ENCODE measurements around the gene ZNF407.
A peak's percentile ranks its signal among the peaks of the same experiment; 100 is the strongest.

Gene ZNF407

DNA sequence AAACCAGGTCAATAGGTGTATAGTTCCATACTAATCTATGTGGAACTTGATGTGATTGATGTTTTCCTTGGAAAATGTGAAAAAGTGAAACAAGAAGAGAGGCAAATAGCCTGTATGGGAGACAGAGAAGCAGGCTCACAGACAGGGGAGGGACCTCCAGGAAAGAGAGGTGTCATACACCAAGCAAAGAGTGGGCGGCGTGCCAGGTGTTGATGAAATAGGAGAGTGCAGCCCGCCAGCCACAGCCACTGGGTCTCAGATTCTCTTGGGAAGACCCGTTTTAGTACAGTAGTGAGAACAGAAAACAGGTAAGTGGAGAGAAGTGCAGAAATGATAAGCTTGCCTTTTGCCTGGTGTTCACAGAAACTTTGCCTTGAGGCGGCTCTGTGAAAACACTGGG, 301.9 kb downstream of the ZNF407 start:
- peak; percentile 93 for DNase-seq

DNA sequence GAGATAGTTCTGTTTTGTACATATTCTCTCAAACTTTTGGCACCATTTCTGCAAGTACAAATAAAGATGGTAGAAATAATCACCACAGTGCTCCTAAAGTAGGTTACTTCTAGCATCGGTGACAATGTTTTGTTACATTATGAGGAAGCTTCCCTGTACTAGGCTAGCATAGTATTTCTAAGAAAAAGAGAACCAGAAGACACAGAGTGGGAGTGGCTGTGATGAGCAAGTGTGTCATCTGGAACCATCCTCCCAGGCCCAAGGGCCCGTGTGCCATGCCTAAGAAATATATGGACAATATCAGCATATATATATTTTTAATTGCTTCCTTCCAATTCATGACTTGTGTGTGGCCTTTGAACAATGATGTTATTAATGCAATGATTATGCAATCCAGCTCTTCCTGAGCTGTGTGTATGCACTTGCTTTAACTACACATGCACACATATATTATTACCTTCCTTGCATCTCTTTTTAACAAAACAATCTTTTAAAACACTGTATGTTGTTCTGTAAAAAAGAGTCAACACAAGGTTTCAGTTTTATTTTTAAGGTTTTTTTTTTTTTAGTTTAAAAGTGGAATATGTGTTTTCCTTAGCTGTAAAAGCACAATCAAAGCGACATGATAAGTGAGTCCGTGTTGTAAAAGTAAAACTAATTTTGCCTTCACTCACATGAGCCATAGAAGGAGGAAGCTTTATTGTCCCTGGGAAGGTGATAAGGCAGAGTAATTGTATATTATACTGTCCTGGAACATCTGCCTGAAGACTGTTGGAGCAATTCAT, 303.9 kb downstream of the ZNF407 start:
- no peak for DNase-seq

DNA sequence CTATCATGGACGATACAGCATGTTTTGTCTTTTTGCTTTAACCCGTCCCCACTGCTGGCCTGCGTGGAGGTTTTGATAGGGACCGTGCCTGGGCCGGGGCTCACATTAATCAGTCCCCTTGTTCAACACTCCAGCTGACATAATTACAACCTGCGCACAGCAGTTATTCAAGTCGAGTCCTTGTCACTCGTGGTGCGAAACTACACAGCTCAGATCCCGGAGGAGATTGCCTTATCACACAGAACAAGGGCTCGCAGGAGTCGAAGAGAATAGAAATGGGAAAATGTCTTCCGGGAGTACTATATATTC, 304.4 kb downstream of the ZNF407 start:
- peak; percentile 68 for DNase-seq

DNA sequence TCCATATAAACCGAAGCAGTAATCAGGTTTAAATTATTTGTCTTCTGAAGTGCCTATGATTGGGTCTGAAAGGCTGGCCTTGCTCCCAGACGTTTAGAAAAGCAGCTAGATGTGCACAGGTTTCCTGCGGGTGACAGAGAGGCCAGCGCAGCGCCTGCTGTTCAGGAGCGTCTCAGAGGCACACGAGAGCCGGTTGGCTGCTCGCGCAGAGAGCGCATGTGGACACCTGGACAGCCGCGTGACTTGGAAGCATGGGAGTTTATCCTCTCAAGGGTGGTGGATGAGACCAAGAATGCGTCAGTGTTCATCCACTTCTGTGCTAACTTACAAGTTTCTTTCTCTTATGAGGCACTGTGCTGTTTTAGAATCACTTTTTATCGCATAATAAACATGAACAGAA, 307.6 kb downstream of the ZNF407 start:
- DNase-seq: peak; percentile 69

DNA sequence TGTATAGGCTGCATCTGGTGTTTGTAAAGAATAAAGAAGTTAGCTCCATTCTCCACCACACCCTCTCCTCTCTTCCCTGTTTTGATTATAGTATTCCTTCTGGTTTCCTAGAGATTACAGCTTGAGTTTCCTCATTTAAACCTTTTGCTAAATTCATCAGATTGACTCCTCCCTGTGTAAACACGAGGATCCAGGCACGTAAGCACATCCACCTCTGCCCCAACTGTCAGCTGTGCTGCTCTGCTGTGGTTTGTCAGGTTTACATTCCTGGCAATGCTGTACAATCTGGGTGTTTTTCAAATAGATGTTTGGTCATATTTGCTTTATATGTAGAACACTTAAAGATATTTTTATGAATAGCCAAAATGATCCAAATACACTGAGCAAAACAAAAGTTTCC, 308.5 kb downstream of the ZNF407 start:
- peak; percentile 17 for DNase-seq

DNA sequence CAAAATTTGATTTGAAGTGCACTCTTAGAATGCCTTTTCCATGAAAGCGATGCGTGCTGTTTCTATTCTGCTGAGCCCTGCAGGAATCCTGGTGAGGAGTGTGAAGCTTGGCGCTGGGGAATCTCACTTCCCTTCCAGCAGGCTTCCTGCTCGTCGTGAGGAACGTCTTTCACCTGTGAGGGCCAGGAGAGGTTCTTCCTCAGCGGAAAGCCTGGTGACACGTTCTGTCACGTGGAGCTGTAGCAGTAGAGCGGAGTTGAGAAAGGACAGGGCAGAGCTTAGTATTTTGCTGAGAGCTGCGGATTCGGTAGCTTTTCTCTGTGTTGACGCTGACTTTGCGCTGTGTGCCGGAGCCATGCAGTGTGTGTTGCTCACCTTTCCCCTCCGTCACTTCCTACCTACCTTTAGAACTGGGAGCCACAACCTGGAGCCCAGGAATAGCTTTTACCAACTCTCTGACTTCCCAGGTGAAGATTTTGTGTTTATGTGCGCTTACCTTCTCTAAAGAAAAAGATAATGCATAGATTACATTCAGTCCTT, 316.5 kb downstream of the ZNF407 start:
- DNase-seq: no peak

DNA sequence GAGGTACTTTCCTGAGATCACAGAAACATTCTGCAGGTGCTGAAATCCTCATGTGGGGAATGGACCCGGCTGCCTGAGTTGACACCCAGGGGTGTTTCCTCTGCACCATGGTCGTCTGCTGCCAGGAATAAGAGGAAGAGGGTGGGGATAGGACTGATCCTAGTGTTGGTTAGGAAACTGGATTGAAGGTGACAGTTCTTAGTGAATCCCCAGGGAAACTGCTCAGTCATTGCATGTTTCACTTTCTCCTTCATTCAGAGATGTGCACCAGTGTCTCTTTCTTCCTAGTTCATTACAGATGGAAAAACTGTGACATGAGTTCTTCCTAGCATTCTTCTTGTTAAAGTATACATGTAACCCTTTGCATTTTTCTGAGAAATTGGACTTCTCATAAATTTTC, 317.0 kb downstream of the ZNF407 start:
- DNase-seq: no peak

DNA sequence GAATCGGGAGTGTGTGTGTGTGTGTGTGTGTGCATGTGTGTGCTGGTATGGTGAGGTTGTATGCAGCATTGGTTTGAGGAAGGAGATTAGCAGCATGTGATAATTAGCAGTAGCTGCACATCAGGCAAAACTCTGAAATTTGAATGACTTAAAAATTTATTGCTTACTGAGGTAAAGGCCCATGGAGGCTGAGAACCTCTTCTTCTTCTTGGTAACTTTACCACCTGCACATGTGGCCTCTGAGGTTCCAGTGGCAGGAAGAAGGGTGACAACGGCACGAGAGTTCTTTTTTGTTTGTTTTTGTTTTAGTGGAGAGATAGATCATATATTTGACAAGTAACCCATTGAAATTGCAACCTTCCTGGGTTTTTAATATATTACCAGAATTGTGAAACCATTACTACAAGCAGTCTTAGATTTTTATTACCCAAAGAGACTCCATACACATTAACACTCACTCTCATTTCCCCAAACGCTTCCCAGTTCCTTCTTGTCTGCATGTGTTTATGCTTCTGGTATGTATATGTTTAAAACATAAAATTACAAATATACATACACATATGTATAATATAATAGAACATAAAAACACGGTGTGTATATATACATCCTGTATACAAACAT, 319.2 kb downstream of the ZNF407 start:
- no peak for DNase-seq

DNA sequence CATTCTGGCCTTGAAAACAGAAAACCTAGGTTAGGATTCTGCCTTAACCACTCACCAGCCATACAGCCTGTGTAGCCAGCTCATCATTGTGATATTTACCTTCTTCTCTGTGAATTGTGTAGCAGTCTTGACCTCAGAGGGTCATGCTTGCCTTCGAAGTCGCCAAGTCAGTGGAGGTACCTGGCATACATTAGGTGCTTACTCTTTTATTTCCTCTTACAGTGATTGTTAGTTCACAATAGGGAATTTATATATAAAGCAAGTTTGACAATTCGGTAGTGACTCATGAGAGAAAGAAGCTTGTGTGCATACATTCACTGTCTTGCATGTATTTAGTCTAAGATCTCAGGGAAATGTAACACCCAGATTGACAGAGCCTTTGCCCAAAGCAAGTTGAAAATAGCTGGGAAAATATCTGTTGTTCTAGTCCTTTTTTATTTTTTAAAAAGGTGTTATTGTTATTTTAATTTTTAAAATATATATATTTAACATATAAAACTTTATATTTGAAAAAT, 320.7 kb downstream of the ZNF407 start:
- no peak for DNase-seq

DNA sequence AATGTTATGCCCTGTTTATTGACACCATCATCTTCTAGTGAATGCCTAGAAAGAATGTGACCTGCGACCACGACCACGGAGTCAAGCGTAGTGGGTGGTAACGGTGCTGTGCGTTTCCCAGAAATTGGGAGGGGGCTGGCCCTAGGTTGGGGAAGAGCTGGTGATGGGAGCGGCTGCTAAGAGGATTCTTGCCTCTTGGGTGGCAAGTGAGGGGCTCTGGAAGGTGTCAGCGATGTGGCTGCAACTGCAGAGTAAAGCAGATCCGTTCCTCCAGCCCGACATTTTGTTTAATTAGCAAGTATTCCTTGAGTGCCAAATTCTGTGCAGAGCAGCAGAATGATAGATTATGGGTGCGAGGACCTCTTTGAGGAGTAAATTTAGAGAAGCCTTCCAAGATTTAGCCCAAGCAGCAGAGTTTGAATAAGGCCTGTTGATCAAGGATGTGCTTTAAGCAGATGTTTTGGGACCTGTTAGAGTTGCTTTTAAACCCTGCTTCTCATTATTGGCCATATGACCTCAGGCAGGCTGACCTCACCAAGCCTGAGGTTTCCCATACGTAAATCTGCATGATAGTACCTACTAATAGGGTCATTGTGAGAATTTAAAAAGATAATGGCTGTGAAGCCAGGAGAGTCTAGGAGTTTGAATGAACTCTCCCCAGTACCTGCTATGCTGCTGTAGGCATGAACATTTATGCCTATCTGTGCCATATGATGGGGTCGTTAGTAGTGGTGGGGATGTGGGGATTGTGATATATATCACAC, 323.6 kb downstream of the ZNF407 start:
- DNase-seq: no peak

DNA sequence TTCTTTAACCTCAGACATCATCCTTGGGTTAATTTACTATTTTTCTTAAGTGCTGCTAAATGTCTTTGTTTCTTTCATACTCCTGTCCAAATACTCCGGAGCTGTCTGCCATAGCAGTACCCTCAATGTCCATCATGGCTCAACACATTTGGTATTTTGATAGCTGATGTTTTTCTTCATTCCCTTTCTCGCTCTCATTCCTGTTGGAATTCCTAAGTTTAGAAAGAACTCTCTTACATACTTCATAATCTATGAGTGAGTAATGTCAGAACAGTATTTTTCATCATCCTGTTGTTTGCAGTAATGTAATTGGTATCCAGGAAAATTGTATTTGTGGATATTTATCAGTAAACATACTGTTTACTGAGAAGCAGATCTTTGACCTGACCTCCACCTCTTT, 328.4 kb downstream of the ZNF407 start:
- DNase-seq: no peak

DNA sequence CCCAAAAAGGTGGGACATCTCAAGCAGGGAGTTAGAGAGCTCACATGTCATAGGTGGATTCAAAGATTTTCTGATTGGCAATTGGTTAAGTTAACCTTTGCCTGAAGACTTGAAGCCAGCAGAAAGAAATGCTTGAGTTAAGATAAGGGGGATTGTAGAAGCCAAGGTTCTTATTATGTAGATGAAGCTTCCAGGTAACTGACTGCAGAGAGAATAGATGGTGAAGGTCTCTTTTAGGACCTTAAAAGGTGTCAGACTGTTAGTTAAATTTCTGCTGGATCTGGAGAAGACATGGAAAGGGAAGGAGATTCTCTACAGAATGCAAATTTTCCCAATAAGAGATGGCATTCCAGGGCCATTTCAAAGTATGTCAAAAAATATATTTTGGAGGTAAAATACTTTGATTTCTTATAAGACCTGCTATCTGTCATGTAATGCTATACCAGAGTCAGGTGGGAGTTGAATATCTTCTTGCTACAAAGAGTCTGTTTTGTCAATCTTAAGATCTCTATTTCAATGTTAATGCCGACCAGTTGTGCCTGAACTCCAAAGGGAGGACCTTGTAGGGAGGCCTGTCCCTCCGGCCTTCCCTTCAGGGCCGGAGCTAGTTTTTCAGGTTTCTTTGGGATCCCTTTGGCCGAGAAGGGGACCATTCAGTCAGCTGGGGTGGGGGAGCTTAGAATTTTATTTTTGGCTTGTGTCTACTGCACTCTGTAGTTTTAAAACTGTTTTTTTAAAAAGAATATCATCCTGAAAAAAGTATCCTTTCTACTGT, 330.7 kb downstream of the ZNF407 start:
- no peak for DNase-seq

DNA sequence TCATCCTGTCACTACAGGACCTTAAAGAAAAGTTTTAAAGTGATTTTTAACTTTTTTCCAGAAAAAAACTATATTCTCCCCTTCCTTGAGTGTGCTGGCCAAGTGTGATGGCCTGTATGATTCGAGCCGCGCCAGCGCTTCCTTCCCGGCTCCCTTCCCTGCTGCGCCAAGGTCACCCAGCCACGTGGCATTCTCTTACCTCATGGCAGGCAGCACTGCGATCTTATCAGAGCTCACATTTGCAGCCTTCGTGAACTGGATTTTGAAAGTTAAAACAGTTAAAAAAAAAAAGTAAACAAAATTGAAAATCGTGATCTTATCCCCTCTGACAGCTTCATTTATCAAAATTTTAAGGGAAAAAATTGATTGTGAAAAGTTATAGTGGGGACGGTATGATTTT, 331.4 kb downstream of the ZNF407 start:
- no peak for DNase-seq

DNA sequence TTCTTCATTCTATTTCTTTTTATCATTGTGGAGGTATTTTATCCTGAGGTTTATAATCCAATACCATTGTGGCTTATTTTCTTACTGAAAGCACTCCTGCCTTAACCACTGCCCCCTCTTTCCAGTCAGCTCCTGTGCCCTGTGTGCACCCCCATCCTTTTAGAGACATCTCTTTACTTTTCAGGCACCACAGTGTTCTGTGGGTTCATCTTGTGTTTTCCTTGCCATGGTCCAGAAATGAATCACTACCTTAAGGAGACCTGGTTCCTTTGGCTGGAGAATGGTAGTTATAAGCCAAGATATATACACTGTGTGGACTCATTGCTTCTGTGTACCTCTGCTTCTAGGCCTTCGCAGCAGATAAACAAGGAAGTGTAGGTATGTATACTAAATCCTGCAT, 332.9 kb downstream of the ZNF407 start:
- DNase-seq: no peak

DNA sequence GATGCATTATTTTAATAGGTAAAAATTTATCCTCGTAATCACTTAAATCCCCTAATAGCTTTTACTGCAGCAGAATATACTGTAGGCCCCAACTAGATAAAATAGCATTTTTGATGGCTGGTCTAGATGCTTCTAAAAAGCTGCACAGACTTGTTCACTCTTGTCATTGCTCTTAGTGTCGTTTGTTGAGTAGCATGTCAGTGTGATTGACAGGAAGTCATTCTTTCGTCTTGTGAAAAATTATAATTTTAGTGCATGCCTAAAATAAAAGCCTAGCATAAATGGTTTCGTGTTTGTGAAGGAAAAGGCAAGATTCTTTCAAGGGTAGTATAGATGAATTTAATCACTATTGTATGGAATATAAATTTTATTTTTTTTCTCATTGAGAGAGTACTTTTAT, 336.3 kb downstream of the ZNF407 start:
- no peak for DNase-seq

DNA sequence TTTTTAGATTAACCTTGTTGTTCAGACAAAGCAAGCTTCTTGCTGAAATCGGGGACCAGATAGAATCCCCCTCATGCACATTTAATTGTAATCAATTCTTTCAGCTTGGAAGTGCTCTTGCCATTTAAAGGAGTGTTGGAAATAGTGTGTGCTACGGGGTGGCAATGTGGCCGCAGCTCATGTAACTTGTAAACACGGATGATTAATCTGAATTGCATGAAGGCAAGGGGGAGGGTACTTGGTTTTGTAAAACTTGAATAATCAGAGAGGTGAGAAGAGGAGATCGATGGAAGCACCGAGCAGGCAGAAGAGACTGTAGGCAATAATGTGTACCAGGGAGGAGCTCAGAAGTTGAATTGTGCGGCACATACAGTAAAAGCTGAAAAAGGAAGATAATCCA, 337.8 kb downstream of the ZNF407 start:
- DNase-seq: no peak

DNA sequence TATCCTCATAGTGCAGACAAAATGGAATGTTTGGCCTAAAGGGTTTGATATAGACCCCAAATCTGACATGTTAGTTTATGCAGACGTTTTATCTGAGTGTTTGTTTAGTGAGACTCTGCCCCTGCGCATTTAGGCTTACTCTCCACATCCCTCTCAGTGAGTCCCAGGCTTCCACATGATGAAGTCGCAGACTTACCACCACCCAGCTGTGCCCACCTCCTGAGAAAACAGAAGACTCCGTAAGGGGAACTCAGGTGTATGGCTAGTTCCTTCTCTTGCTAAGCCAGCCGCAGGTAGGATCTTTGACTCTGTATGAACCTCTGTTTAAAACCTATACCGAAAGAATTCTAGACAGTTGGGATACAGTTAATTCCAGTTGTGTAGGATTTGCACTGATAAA, 338.7 kb downstream of the ZNF407 start:
- no peak for DNase-seq

DNA sequence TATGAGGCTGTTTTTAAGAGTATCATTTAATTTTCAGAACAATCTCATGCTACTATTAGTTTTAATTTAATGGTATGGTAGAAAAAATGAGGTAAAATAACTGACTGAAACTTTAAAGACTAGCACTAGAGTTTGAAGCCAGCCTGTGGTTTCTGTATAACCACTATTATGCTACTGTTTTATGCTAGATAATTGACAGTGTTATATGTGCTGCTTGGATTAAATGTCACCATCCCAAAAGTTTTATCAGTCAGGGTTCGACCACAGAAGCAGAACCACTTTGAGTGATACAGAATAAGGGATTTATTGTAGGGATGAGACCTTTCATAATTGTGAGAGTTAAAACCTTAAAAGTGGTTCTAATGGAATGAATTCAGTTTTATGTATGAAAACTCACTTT, 339.6 kb downstream of the ZNF407 start:
- DNase-seq: no peak

DNA sequence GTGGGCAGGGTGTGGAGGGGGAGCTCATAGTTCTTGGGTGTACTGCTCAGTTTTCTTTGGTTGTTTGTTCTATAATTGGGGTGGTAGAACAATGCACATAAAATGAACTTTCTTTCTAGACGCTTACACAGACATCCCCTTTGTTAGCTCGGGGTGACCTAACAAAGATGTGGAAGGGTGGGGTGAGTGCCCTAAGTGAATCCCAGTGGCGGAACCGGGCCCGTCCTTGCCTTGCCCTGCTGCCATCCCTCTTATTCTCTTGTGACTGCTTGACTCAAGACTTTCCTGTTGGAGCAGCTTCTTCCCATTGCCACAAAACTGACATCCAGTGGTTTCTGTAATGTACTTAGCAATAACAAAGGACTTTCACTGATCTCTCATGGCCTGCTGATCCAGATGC, 343.2 kb downstream of the ZNF407 start:
- no peak for DNase-seq

DNA sequence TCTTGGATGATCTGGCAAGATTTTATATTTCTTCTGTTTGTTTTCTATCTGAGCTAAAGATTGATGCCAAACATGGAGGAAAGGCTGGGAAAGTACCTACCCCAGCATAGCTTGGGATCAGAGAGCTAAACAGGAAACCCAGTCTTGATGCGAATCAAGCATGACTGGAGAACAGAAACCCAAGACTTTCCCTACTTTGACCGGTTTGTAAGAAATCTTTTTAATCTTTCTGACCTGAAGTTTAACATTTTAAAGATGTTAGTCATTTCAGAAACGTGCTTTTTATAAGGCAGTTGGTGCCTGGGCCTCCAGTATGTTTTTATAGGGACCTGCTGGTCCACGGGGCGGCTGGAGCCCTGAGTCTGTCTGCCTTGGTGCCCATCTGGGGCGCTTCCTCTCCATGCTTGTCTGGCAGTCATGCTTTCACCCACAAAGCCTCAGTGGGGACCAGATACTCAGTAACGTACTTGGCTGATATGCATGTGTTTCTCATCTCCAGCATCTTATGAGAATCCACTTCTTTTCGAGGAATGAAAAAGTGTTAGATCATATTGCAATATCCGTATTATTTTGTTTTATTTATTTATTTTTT, 344.7 kb downstream of the ZNF407 start:
- DNase-seq: no peak

DNA sequence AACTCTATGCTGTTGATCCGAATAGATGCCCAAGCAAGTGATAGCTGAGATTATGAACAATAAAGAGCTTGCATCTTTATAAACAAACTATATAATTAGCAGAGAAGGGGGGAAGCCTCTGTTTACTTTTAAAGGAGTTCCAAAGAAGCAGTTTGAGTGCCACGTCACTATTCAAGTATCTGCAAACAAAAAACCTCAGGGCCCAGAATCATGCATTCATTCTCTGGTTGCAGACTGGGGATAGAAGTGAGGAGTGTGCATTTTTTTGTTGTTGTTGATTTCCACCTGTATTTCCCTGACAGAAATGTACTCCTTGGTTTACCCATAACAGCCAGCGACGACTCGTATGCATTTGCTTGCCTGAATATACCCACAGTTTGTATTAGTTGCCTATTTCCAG, 347.0 kb downstream of the ZNF407 start:
- no peak for DNase-seq

DNA sequence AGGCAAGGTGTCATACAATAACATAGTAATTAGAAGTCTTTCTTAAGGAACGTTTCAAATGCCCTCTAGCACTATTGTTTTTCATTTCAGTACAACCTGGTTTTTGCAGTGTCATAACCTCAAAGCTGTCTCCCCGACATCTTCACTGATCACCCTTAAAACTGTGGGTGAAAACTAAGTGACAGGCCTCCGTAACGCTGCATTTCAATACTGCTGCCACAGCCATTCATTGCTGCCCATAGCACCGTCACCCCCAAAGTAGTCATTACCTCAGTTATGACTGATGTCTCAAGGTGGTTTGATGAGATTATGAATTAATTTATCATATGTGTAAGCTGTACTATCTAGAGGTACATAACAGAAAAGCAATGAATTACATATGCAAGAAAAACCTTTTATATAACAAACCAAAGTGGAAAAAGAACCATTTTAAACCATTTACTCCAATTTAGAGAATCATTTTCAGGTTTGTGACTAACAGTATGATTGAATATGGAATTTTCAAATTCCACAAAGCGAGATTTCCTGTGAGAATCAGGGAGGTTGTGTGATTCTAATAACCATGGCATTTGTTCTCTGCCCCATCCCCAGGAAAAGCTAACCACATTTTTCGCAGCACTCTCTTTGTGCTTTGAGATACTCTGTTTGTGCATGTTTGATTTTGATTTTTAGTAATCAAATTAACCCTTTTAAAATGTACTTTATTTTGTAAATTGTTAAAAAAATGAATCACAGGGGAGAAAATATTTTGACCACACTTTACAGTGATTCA, 348.3 kb downstream of the ZNF407 start:
- DNase-seq: no peak
